Stimulated activated naive CD4-positive, alpha-beta T cell treated with Interleukin-2 at 50 U/mL for 16 hours (primary cell): ENCODE data around the gene PIM1.
A peak's percentile ranks its signal among the peaks of the same experiment; 100 is the strongest.
"Not testable (repeated sequence)": the region's sequence is repeated elsewhere in the genome, so short reads cannot be mapped to it uniquely, and the experiment has no call there.

Source experiments
- DNase-seq: peaks from one replicate; lab custom pipeline; 2025; lab: John Stamatoyannopoulos, UW

PIM1 gene

DNA sequence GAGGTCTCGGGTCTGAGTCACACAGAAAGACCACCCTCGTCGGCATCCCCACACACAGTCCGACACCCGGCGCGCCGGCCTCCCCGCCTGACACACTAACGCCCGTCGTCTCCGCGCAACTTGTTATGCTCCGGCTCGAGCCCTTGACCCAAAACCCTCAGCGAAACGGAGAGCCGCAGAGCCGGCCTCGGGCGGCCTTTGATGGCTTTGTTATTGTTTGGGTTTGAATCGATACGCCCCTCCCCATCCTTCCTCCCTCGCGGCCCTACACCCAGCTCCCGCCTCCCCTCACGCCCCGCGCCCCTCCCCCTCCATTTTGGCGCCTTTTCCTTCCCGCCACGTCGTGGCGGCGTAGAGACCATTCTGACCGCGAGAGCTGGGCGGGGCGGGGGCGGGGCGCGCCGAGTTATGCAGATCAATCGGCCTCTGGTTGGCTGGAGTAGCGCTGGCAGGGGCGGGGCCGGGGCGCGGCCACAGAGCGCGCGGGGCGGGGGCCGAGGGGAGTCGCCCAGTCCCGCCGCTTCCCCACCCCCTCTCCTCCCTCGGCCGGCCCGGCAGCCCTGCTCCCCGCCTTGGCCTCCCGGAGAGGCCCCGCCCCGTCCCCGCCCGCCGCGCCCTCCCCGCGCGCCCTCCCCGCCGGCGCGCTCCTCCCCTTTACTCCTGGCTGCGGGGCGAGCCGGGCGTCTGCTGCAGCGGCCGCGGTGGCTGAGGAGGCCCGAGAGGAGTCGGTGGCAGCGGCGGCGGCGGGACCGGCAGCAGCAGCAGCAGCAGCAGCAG is at the start of gene PIM1:
Gene PIM1, plus strand, starts transcription at position 657 of the 777 bp plus-strand sequence. CDS start 424 bp downstream, outside the sequence.
- peak; percentile 100 for DNase-seq

- DNase-seq, result no peak
Measured at GRCh38 chr6:37121556-37121955, 48.4 kb upstream of the PIM1 start.

DNA sequence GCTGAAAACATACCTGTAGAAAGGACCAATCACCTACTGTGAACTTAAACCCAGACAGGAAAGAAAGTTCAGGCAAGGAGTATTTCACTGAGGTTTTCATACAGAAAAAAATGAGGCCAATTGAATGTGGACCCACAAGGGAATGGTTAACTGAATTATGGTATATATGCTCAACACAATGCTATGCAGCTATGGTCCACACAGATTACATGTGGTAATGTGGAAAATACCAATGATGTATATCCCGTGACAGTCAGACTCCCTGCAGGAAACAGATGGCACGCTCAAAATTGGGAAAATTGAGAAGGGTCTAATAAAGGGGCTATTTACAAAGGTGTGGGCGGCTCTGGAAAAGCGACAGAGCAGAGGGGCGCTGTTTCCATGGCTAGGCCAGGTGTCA is 47.1 kb upstream of the PIM1 start:
- no peak for DNase-seq

GRCh38 chr6:37123957-37124729 is 45.8 kb upstream of the PIM1 start:
- DNase-seq, result no peak

GRCh38 chr6:37125774-37126492 is 44.0 kb upstream of the PIM1 start:
- DNase-seq, result no peak

GRCh38 chr6:37126493-37126958 is 43.4 kb upstream of the PIM1 start:
- no peak for DNase-seq

DNA sequence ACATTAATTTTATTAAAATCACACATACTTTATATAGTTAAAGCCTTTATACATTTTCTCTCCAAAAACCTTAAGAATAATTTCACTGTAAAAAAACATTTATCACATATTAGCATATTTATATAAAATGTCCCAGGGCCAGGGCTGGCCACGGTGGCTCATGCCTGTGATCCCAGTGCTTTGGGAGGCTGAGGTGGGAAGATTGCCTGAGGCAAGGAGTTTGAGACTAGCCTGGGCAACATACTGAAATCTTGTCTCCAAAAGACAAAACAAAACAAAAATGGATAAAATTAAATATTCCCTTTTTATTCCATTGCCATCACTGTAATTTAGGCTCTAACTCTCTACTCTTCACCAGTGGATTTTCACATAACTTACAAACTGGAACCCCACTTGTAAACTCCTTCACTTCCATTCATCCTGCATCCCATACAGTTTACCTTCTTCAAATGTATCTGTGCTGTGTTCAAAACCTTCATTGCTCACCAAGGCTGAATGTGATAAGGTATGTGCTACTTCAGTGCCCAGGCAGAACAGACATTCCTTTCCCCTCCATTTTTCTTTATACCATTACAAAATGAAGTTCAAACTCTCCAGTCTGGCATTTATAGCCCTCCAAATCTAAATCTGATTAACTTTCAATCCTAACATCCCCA is 42.9 kb upstream of the PIM1 start:
- DNase-seq, result no peak

DNA sequence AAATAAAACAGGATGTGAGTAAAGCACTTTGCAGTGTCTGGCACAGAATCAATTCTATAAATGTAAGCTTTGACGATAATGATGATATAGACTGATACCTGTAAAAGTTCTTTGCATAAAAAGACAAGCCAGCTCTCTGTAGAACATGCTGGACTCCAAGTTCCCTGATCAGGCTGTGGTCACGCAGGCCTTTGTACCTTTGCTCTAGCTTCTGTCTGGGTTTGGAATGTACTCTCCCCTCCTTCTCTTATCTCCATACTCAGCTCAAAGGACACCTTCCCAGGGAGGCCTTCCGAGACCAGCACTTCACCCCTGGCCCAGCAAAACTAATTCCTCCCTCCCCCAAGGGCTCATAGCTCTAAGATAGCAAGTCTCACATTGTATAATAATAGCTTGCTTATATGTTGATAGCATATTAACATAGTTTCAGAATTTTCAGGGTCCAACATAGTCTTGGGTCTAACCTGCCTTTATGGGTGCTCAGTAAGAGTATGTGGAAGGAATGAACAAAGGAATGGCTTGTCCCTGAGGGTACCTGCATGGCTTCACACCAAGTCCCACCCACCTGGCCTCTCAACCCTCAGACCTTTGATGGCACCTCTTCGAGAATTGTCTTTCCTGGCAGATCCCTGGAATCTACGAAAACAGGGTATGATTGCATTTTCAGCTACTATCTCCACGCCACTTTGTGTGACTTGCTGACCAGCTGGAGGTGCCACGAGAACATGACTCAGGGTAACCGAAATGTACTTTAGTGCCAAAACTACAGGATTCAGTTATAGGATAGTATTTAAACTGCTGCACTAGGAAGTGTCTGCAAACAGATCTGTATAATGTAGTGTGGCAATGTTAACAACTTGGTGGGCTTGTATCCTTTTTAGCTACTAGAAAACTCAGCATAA is 41.7 kb upstream of the PIM1 start:
- no peak for DNase-seq

DNA sequence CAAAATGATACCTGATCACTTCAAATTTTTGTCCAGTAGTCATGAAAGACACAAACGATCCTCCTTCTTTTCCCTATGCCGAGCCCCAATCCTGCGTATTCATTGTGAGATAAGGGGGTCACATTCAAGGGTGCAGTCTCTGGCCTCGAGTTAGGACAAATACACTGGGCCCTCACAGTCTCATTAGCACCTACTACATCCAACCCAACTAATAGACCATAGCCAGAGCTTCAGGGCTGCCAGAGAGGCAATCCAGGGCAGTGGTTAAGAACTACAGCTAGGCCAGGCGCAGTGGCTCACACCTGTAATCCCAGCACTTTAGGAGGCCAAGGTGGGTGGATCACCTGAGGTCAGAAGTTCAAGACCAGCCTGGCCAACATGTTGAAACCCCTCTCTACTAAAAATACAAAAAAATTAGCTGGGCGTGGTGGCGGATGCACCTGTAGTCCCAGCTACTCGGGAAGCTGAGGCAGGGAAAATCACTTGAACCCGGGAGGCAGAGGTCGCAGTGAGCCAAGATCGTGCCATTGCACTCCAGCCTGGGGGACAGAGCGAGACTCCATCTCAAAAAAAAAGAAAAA is 41.0 kb upstream of the PIM1 start:
- DNase-seq, result not testable (repeated sequence)

DNA sequence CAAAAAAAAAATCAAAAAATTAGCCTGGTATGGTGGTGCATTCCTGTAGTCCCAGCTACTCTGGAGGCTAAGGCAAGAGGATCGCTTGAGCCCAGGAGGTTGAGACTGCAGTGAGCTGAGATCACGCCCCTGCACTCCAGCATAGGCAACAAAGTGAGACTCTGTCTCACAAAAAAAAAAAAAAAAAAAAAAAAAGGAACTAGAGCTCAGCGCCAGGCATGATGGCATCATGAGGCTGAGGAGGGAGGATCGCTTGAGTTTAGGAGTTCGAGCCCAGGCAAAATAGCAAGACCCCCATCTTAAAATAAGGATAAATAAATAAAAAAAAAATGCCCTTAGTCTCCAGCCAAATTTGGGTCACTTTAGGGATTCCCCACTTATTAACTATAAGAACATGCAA is 40.4 kb upstream of the PIM1 start:
- DNase-seq, result no peak

GRCh38 chr6:37130704-37131103 is 39.2 kb upstream of the PIM1 start:
- no peak for DNase-seq

DNA sequence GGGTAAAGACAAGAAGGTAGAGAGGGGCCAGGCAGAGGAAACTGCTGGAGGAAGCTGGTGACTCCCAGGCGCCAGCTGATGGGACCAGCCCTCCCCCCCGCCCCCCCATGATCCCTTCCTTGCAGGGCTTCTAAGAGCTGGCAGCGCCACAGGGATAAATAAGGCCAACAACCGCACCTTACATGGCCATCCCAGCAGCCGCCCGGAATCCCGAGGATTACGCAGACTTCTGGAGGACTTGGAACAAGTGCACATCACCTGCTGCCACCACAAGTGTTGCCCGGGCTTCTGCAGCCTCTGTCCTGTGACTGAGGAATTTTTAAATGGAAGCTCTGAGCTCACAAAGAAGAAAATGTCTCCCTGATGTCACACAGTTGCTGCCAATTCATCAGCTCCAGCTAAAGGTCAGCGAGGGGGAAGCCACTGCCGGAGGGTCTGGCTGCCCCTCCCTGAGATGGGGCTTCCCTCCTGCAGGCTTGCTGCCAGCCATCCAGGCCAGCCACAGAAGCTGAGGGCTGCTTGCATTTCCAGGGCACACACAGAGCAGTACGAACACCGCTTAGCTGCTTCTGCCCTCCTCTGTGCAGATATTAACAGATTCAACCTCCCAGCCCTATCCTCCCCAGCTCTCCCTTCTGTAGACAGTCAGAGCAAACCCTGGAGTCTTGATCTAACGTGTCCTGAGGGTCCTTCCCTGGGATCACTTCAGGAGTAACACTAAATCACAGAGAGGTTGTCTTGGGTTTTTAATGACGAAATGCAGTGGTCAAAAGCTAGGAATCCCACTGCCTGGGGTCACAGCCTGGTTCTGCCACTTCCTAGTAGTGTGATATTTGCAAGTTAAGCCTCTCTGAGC is 38.6 kb upstream of the PIM1 start:
- DNase-seq, result no peak

DNA sequence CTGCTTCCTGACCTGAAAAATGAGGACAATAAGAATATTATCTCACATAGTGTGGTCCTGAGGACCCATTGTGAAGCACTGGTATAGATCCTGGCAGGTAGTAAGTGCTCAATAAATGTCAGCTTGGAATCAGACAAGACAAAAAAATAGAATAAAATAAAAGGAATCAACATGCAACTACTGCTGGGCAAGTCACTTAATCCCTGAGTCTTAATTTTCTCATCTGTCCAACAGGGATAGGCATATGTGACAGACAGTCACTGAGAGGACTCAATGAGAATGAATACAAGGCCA is 38.0 kb upstream of the PIM1 start:
- DNase-seq, result no peak

GRCh38 chr6:37134036-37134395 is 35.9 kb upstream of the PIM1 start:
- DNase-seq, result no peak

- DNase-seq, result no peak
Measured at GRCh38 chr6:37134396-37135191, 35.4 kb upstream of the PIM1 start.

GRCh38 chr6:37135835-37136694 is 33.9 kb upstream of the PIM1 start:
- no peak for DNase-seq

GRCh38 chr6:37136821-37137200 is 33.1 kb upstream of the PIM1 start:
- DNase-seq, result no peak
